Activated naive CD4-positive, alpha-beta T cell treated with anti-CD3 and anti-CD28 coated beads, Interleukin-2, amount 50 U/mL, for 24 hours (primary cell): Measurements from ENCODE around the gene INHA.
A peak's percentile ranks its signal among the peaks of the same experiment; 100 is the strongest.

ENCODE experiments used
- H3K27ac Mint-ChIP-seq: one replicate; pipeline ENCODE4 v1.8.0; 2021; ENCODE audit warnings: mild to moderate bottlenecking, mixed read lengths
- H3K27me3 Mint-ChIP-seq: one replicate; pipeline ENCODE4 v1.8.0; 2021; ENCODE audit warnings: mixed read lengths
- H3K36me3 Mint-ChIP-seq: one replicate; pipeline ENCODE4 v1.8.0; 2021; ENCODE audit warnings: mixed read lengths
- H3K4me1 Mint-ChIP-seq: one replicate; pipeline ENCODE4 v1.8.0; 2021; ENCODE audit warnings: mixed read lengths
- H3K4me3 Mint-ChIP-seq: one replicate; pipeline ENCODE4 v1.8.0; 2021; ENCODE audit warnings: mild to moderate bottlenecking, mixed read lengths
- H3K9me3 Mint-ChIP-seq: one replicate; pipeline ENCODE4 v1.8.0; 2021; ENCODE audit warnings: mixed read lengths

Gene INHA

DNA sequence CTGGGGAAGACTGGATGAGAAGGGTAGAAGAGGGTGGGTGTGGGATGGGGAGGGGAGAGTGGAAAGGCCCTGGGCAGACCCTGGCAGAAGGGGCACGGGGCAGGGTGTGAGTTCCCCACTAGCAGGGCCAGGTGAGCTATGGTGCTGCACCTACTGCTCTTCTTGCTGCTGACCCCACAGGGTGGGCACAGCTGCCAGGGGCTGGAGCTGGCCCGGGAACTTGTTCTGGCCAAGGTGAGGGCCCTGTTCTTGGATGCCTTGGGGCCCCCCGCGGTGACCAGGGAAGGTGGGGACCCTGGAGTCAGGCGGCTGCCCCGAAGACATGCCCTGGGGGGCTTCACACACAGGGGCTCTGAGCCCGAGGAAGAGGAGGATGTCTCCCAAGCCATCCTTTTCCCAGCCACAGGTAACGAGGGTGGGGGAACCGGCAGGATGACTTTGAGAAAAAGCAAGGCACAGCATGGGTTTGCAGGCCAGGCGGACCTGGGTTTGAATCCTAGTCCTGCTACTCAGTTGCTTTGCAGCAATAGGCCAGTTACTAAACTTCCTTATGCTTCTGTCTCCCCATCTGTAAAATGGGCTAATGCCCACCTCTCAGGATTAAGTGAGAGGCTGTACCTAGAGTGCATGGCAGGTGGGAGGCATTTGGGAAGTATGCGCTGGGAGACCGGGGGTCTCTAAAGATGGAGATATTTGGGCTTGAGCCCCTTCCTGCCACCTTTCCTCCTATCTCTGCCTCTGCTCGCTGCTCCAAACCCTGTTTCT lies at the start of gene INHA:
TSS of gene INHA (plus strand) at position 74 of the 765 bp plus-strand sequence. CDS start at position 139, 65 bp downstream.
- Mint-ChIP-seq H3K27me3 (peaks cover 33% of the 10 kb centered on the region), H3K4me3 (no peak within 1 kb of the TSS), H3K4me1 (no peaks in the 10 kb centered on the region), H3K9me3 (no peaks in the 10 kb centered on the region), H3K27ac (no peak within 1 kb of the TSS), H3K36me3 (no peaks in the 10 kb centered on the region)

DNA sequence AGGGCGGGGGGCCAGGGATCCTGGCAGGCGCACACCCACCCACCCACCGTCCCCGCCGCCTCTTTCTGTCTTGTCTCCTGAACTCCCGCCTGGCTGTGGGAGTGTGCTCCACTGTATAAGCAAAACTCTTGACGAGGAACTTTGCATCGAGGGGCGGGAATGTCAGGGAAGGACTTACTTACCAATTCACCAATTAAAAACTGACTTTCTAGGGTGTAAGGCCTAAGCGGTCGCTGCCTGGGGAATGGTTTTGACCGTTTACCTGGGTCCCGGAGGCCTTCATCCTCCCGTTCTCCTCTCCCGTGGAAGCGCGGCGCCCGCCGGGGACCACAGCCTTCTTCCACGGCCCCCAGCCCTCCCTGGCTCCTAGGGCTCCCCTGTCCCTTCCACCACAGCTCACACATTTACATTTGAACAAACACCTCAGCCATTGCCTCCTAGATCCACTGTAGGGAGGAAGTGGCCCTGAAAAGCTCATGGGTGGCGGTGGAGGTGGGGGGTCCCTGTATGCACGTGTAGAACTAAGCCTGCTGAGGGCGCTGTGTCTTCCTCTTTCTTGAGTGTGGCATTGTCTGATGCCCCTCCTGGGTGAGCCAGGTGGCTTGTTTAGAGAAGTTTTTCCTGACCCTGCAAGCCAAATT lies 49.0 kb upstream of the INHA start:
- Mint-ChIP-seq H3K9me3 (no peaks in the 10 kb centered on the region), H3K4me3 (peak overlapping the region; percentile 38), H3K4me1 (peaks cover 17% of the 10 kb centered on the region), H3K36me3 (no peaks in the 10 kb centered on the region), H3K27ac (no peak overlapping the region), H3K27me3 (peaks cover 52% of the 10 kb centered on the region)

DNA sequence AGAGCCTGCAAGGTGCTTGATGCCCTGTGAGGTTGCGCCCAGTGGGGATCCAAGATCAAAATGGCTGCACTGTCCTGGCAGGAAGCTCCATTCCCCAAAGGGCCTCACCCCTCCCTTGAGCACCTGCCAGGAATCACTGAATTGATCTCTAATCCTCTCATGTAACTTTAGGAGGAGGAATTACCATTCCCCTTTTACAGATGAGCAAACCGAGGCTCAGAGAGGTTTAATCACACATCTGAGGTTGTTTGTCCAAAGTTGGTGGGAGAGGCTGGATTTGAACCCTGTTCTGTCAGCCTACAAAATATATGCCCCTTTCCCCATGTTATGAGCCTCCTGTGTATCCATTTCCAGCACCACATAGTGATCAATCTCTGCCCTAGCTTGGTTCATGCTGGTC lies 47.3 kb upstream of the INHA start:
- no peak overlapping the region for H3K27ac Mint-ChIP-seq
- peaks cover 60% of the 10 kb centered on the region for H3K27me3 Mint-ChIP-seq

DNA sequence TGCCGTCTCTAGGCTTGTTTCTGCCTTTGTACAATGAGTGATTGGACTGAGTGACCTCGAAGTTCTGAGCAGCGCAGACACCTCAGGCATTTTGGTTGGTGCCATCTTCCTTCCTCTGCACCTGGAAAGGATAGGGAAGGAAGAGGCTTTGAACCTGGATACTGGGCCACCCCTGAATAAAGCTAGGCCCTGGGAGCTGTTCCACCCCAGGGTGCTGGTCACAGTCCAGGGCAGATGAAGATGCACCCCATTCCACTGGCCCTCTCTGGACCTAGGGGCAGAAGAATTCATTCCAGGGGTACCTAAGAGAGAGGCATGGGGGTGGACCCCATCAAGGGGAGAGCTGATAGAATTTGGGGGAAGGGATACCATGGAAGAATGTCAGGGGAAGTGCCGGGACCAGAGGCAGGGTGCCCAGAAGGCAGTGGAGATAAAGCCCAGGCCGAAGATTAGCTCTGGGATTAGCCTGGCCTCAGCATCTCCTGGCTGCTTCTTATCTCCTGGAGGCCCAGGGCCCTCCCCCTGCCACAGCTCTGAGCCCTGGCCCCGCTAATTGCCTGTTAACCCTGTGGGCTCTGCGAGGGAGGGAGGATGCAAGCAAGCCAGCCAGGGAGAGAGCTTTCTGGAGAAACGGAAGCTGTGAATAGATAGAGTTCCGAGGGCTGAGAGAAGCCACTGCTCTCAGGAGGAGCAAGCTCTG lies 46.4 kb upstream of the INHA start:
- Mint-ChIP-seq H3K4me1 (peaks cover 17% of the 10 kb centered on the region), H3K36me3 (no peaks in the 10 kb centered on the region), H3K4me3 (no peak overlapping the region), H3K27ac (no peak overlapping the region), H3K27me3 (peaks cover 58% of the 10 kb centered on the region), H3K9me3 (no peaks in the 10 kb centered on the region)

More for the DNA sequence above, 47.3 kb upstream of the INHA start:
- Mint-ChIP-seq H3K4me3 (no peak overlapping the region), H3K4me1 (peaks cover 17% of the 10 kb centered on the region), H3K9me3 (no peaks in the 10 kb centered on the region), H3K36me3 (no peaks in the 10 kb centered on the region)

DNA sequence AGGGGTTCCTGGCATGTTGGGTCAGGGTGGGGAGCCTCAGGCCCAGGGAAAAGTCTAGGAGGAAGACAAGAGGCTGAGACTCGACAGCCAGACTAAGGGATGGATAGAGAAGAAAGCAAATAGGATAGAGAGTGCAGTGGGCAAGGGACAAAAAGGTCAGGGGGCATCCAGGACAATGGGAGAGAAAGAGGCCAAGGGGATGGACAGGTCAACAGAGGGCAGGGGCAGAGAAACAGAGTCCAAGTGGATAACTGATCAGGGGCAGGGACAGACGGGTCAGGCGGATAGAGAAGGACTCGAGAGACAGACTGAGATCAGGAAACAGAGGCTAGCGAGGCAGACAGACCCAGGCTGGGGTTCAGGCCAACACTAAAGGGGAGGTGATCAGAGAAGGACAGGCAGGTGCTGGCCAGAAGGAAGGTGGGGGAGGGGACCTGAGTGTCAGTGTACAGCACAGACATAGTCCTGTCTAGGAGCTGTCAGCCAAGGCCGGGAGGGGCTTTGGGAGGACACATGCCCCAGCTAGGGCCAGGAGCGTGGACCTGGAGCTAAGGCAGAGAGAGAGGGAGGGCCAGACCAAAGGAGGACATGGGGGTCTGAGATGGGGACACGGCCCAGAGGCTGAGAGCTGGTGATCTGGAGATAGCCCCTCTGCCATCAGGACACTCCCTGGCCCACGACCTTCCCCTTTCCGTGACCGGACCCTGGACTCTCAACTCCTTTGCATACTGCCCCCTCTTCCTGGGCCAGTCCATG lies 45.6 kb upstream of the INHA start:
- Mint-ChIP-seq H3K4me3 (no peak overlapping the region), H3K9me3 (no peaks in the 10 kb centered on the region)

DNA sequence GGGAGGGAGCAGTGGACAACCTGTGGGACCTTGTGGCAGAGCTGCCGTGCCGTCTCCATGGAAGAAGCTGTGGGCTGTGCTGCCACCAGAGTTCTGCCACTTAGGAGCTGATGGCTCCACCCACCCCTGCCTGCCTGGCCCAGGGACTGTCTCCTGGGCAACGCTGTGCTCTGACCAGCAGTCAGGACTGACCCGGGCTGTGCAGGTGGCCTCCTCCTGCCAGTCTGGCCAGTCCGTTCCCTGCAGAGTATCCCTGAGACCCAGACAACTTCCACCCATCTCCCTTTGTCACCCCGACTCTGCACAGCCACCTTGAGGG lies 45.1 kb upstream of the INHA start:
- peaks cover 9% of the 10 kb centered on the region for H3K4me1 Mint-ChIP-seq
- peaks cover 50% of the 10 kb centered on the region for H3K27me3 Mint-ChIP-seq
- H3K36me3 Mint-ChIP-seq, result no peaks in the 10 kb centered on the region
- H3K9me3 Mint-ChIP-seq, result no peaks in the 10 kb centered on the region
- no peak overlapping the region for H3K27ac Mint-ChIP-seq
- no peak overlapping the region for H3K4me3 Mint-ChIP-seq

More for the DNA sequence above, 45.6 kb upstream of the INHA start:
- H3K4me1 Mint-ChIP-seq, result peaks cover 14% of the 10 kb centered on the region
- no peak overlapping the region for H3K27ac Mint-ChIP-seq
- no peaks in the 10 kb centered on the region for H3K36me3 Mint-ChIP-seq
- H3K27me3 Mint-ChIP-seq, result peaks cover 55% of the 10 kb centered on the region

GRCh38 chr2:219527472-219527871 lies 44.6 kb upstream of the INHA start:
- H3K27ac Mint-ChIP-seq, result no peak overlapping the region
- no peaks in the 10 kb centered on the region for H3K9me3 Mint-ChIP-seq
- no peak overlapping the region for H3K4me3 Mint-ChIP-seq
- H3K27me3 Mint-ChIP-seq, result peaks cover 49% of the 10 kb centered on the region
- no peaks in the 10 kb centered on the region for H3K36me3 Mint-ChIP-seq
- peaks cover 6% of the 10 kb centered on the region for H3K4me1 Mint-ChIP-seq

DNA sequence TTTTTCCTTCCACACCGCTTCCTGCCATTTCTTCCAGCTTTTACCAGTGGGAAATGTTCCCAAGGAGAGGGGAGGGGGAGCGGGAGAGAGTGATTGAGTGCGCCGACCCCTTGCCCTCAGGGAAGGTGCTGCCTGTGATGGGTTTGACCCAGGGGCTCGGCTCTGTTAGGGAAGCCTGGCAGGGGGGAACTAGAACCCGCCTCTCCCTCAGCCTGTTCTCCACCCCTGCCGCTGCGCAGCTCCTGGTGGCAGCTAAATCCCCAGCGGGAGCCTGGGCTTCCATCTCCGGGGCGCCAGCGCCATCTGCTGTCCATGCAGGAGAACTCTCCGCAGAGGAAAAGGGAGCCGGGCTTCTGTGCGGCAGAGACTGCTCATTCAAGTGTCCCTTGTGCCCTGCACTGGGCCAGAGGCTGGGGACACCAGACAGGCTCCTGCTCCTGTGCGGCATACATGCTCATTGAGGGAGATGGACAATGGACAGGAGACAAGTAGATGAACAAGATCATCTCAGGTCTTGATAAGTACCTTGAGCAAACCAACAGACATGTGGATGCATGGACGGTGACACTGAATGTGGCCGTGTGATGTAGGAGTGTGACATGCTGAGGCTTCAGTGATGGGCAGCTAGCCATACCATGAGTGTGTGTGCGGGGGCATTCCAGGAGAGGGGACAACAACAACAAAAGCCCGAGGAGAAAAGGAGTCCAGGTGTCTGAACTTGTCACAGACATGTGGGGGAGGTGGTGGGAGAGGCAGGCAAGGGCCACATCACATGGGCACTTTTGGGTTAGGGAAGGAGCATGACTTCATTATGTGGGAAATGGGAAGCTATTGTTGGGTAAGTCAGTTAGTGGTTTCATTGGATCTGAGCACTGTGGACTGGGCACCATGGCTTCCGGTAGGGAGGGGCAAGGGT lies 41.8 kb upstream of the INHA start:
- Mint-ChIP-seq H3K27me3 (peaks cover 34% of the 10 kb centered on the region), H3K4me1 (no peaks in the 10 kb centered on the region), H3K9me3 (no peaks in the 10 kb centered on the region), H3K36me3 (no peaks in the 10 kb centered on the region), H3K27ac (no peak overlapping the region), H3K4me3 (no peak overlapping the region)

DNA sequence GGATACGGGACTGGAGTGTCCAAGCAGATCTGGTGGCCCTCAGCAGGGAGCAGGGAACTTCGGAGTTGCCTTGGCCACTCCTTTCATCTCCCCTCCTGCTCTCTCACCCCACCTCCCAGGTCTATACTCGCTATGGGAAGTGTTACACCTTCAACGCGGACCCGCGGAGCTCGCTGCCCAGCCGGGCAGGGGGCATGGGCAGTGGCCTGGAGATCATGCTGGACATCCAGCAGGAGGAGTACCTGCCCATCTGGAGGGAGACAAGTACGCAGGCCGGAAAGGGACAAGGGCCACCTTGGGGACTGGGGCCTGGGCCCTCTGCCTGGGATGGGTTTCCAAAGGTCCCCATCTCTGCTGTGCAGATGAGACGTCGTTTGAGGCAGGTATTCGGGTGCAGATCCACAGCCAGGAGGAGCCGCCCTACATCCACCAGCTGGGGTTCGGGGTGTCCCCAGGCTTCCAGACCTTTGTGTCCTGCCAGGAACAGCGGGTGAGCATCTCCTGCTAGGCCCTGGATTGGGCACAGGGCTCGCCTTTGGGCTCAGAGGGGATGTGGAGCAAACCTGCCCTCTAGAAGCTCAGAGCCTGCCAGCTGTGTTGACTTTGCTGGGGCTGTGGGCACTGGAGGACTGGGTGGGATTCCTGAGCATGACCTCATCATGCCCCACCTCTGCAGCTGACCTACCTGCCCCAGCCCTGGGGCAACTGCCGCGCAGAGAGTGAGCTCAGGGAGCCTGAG lies 40.3 kb upstream of the INHA start:
- Mint-ChIP-seq H3K9me3 (no peaks in the 10 kb centered on the region), H3K4me3 (no peak overlapping the region), H3K36me3 (no peaks in the 10 kb centered on the region), H3K27ac (no peak overlapping the region), H3K27me3 (peaks cover 26% of the 10 kb centered on the region), H3K4me1 (no peaks in the 10 kb centered on the region)

DNA sequence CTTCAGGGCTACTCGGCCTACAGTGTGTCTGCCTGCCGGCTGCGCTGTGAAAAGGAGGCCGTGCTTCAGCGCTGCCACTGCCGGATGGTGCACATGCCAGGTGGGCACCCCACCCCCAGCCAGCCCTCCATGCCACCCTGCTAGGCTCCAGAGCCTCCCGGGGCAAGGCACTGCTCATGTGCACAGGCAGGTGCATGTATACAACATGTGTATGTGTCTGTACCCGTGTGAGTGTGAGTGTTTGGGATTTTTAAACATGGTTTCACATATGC lies 39.8 kb upstream of the INHA start:
- no peaks in the 10 kb centered on the region for H3K9me3 Mint-ChIP-seq
- no peaks in the 10 kb centered on the region for H3K4me1 Mint-ChIP-seq
- peaks cover 23% of the 10 kb centered on the region for H3K27me3 Mint-ChIP-seq

DNA sequence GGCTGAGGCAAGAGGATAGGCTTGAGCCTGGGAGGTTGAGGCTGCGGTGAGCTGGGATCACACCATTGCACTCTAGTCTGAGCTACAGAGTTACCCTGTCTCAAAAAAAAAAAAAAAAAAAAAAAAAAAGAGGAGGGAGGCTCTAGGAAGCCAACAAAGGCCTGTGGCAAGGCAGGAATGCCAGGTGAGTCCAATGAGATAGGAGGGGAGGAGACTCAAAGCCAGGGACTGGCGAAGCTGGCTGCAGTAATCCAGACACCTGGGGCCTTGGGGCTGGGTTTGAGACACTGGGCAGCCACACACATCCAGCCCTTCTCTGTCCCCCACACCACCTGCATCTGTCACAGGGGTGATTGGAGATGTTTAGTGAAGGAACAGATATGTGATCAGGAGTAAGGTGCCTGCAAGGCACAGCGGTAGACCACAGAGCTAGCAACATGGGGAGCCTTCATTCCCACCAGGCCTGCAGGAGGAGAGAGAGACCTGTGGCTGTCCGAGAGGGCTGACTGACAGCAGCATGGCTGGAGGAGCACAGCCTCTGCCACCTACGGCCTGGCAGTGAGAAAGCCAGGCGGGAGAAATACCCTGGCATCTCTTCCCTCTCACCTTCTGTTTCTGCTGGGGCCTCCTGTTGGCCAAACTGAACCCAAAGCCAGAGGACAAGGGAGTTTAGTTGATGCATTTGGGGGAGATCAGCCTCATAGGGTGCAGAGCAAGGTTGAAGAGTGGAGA lies 38.0 kb upstream of the INHA start:
- Mint-ChIP-seq H3K36me3 (no peaks in the 10 kb centered on the region), H3K27ac (no peak overlapping the region), H3K4me1 (no peaks in the 10 kb centered on the region), H3K9me3 (no peaks in the 10 kb centered on the region), H3K4me3 (no peak overlapping the region), H3K27me3 (peaks cover 11% of the 10 kb centered on the region)

More for the DNA sequence above, 39.8 kb upstream of the INHA start:
- H3K27ac Mint-ChIP-seq, result no peak overlapping the region
- no peaks in the 10 kb centered on the region for H3K36me3 Mint-ChIP-seq
- H3K4me3 Mint-ChIP-seq, result no peak overlapping the region

GRCh38 chr2:219536425-219536824 lies 35.7 kb upstream of the INHA start:
- Mint-ChIP-seq H3K4me1 (peaks cover 5% of the 10 kb centered on the region), H3K9me3 (no peaks in the 10 kb centered on the region)

GRCh38 chr2:219536967-219537366 lies 35.1 kb upstream of the INHA start:
- no peaks in the 10 kb centered on the region for H3K9me3 Mint-ChIP-seq
- no peaks in the 10 kb centered on the region for H3K27me3 Mint-ChIP-seq
- peaks cover 2% of the 10 kb centered on the region for H3K36me3 Mint-ChIP-seq
- H3K4me1 Mint-ChIP-seq, result peaks cover 6% of the 10 kb centered on the region
- H3K4me3 Mint-ChIP-seq, result no peak overlapping the region
- no peak overlapping the region for H3K27ac Mint-ChIP-seq

More at GRCh38 chr2:219536425-219536824, 35.7 kb upstream of the INHA start:
- Mint-ChIP-seq H3K27ac (no peak overlapping the region), H3K36me3 (peaks cover 2% of the 10 kb centered on the region), H3K27me3 (no peaks in the 10 kb centered on the region), H3K4me3 (no peak overlapping the region)
